Psoas muscle (tissue), 8 donors: ENCODE results near the gene ZNF837. TPM values are rescaled to one million over a fixed set of nuclear protein-coding genes. Genes with fewer than 3 reads are reported as not detected.

Source experiments
- ATAC-seq, 4 donors: fragments of 200-7000 bp; cut with Tn5 transposase; one replicate each; pipeline ENCODE4 v1.9.1; 2020; ENCODE audit warnings: moderate library complexity in 3 of 4, mild to moderate bottlenecking in 2 of 4
- DNase-seq, 2 donors: peaks; one replicate each; pipeline ENCODE4 v3.0.0-alpha.2; 2020
- H3K27ac ChIP-seq: fragments of 200-600 bp; one replicate; pipeline ENCODE4 v1.8.0; 2022
- H3K27me3 ChIP-seq, 3 donors: fragments of 200-600 bp in 1 of 3; one replicate each; pipeline versions ENCODE4 v1.6.1 to v1.8.0; 2013 to 2022; ENCODE audit warnings: low read length in 2 of 3, mild to moderate bottlenecking in 2 of 3, moderate library complexity in 1 of 3; ENCODE audit not compliant: insufficient read depth in 3 of 3
- H3K36me3 ChIP-seq, 2 donors: fragments of 200-600 bp in 1 of 2; one replicate each; pipeline versions ENCODE4 v1.6.1 to v1.8.0; 2013 to 2022; ENCODE audit warnings: low read depth in 1 of 2, mild to moderate bottlenecking in 1 of 2, moderate library complexity in 1 of 2; ENCODE audit not compliant: insufficient read depth in 1 of 2
- H3K4me1 ChIP-seq: fragments of 200-600 bp; one replicate; pipeline ENCODE4 v1.8.0; 2022
- H3K4me3 ChIP-seq: fragments of 200-600 bp; one replicate; pipeline ENCODE4 v1.8.0; 2022; ENCODE audit warnings: mild to moderate bottlenecking
- H3K9me3 ChIP-seq: fragments of 200-600 bp; one replicate; pipeline ENCODE4 v1.8.0; 2022
- WGBS, 3 donors: extraction: QIAGEN DNeasy Blood & Tissue Kit; methylation state at CpG; one replicate each; pipeline versions ENCODE4 v1.1.6 to v1.1.7; 2013; 5-methylcytosine and 5-hydroxymethylcytosine counted together
- intact Hi-C, 2 donors: fragments of 100-400 bp; cut with DNase I; formaldehyde crosslinking; loops; one replicate each; pipeline versions ENCODE4 v1.11.0 to v1.14.2; 2022
- polyA plus RNA-seq, 3 donors: library from polyadenylated mRNA; stranded (reverse); fragments of 200-250 nt; gene quantifications; one replicate each; pipeline ENCODE4 v1.2.3, GENCODE V29; 2013
- total RNA-seq, 4 donors: library from RNA; stranded (reverse); fragmentation: NEBNext Ultra II Directional in 2 of 4; extraction: Animal tissue kit (Norgen Biotek cat#: 25700) in 2 of 4; gene quantifications; one replicate each; pipeline versions ENCODE4 v1.2.1 to v1.2.4, GENCODE V29; 2021 to 2023
- TF ChIP-seq, protein P1 (sequence below): fragments of 200-600 bp; IDR thresholded peaks from one replicate; pipeline ENCODE4 v1.8.0; 2022; ENCODE audit warnings: antibody characterized with exemption
- donor health status: healthy with polysubstance abuse.
- donor health status: DM: no; HTN: no; CAD: no; lungs with moderate emphysema.
- donor health status: Bipolar disorder and iron deficiency.
- donor health status: healthy.
- donor health status: DM: yes; HTN: yes; CAD: no.
- donor health status: DM: no; HTN: no; CAD: no.
- donor health status: DM: no; HTN: no; CAD: no.
- donor health status: DM: yes; HTN: yes; CAD: no.

The ZNF837 gene
- total and polyA plus RNA-seq, 7 donors = 0.08 to 0.34 (median 0.24) TPM

DNA sequence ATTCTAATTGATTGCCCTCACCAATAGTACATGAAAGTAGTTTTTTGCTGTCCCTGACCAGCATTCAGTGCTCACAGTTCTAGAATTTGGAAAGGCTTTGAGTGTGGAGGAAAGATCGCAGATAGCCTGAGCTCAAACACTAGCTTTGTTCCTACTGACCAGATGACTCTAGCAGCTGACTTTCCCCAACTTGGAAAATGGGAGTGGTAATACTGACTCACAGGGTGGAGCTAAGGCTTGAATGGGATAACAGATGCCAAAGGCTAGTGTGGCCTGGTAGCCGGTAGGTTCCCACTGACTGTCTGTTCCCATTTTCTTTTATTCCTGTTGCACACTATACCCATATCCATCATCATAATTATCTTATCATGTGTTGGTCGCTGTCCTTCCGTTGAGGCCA lies 50.4 kb downstream of the ZNF837 start:
- Histone ChIP-seq H3K27me3 (no peaks in the 10 kb centered on the region), H3K36me3 (peaks cover 4 to 10% of the 10 kb centered on the region in 2 donors), H3K9me3 (no peaks in the 10 kb centered on the region), H3K4me3 (no peak overlapping the region), H3K27ac (no peak overlapping the region), H3K4me1 (peaks cover 20% of the 10 kb centered on the region)
- no peak for ATAC-seq
- 50 to 58% (median 58%) methylated on average over 4 of the region's 4 CpGs for WGBS, 3 donors
- intact Hi-C loops = no loop called here
- no peak for DNase-seq
- TF ChIP-seq, protein P1, sequence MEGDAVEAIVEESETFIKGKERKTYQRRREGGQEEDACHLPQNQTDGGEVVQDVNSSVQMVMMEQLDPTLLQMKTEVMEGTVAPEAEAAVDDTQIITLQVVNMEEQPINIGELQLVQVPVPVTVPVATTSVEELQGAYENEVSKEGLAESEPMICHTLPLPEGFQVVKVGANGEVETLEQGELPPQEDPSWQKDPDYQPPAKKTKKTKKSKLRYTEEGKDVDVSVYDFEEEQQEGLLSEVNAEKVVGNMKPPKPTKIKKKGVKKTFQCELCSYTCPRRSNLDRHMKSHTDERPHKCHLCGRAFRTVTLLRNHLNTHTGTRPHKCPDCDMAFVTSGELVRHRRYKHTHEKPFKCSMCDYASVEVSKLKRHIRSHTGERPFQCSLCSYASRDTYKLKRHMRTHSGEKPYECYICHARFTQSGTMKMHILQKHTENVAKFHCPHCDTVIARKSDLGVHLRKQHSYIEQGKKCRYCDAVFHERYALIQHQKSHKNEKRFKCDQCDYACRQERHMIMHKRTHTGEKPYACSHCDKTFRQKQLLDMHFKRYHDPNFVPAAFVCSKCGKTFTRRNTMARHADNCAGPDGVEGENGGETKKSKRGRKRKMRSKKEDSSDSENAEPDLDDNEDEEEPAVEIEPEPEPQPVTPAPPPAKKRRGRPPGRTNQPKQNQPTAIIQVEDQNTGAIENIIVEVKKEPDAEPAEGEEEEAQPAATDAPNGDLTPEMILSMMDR = no peak

DNA sequence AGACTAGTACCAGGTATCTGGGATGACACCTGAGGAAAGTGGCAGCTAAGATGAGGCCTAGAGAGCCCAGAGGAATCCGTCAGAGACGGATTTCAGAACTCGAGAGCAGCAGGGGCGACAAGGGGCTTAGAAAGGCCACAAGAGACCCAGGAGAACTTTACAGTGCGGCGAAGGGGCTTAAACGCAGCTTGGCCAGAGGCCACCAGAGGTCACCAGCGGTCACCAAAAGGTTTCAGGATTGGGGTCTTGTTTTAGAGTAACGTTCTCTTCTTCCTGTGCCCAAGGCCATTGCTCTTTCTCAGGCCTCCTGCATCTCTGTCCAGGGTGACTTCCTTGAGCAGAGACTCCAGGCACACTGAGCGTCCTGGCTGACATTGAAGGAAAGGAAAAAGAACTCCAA lies 51.8 kb downstream of the ZNF837 start:
- Histone ChIP-seq H3K9me3 (no peaks in the 10 kb centered on the region), H3K27ac (no peak overlapping the region), H3K27me3 (no peaks in the 10 kb centered on the region), H3K36me3 (peaks cover 0 to 4% of the 10 kb centered on the region in 2 donors), H3K4me1 (peaks cover 24% of the 10 kb centered on the region), H3K4me3 (no peak overlapping the region)
- WGBS, 3 donors = 53 to 60% (median 57%) methylated on average over 10 of the region's 10 CpGs
- DNase-seq = no peak
- TF ChIP-seq, protein P1 = no peak
- intact Hi-C loops = loop anchor here (5.0 kb wide), 2 partner anchors 33 to 123 kb away; partner anchors contain the start of genes ZNF324B (in 1 of the 2) and ZNF497 (in 1 of the 2)
- ATAC-seq = no peak

DNA sequence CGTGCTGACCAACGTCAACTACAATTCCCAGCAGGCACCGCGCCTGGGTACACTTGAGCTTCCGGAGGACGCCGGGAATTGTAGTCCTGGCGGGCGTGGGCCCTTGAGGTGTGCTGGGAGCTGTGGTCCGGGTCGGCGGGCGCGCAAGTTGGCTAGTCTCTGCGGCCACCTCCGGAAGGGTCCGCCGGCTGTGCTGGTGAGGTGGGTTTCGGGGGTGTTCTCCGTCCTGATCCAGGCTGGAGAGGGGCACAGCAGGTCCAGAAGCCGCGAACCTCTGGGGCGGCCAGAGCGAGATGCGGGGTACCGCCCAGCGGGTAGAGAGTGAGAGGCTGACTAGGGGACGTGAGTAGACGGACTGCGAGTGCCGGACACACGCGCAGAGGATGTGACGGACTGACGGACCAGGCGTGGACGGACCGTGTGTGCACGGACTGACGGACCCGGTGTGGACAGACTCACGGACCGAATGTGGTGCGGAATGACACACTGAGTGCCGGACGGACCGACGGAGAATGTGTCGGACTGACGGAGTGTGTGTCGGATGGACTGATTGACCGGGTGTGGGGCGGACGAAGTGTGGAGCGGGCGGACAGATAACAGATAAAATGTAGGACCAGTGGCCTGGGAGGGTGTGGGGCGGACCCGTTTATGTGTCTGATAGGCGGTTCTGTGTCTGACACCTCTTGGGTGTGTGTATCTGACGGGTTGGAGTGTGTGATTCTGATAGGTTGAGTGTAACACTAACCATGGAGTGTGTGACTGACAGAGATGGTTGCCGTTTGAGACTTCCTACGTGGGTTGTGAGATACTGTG lies 53.7 kb downstream of the ZNF837 start, which contains the start of gene ZSCAN22:
Gene ZSCAN22, plus strand, starts transcription at position 81 of the 813 bp plus-strand sequence. CDS start 7,809 bp downstream, outside the sequence.
- Histone ChIP-seq H3K4me3 (peak within 1 kb of the TSS; percentile 95), H3K36me3 (peaks cover 0 to 10% of the 10 kb centered on the region in 2 donors), H3K9me3 (no peaks in the 10 kb centered on the region), H3K27me3 (no peaks in the 10 kb centered on the region), H3K27ac (peak within 1 kb of the TSS; percentile 99), H3K4me1 (peaks cover 24% of the 10 kb centered on the region)
- ATAC-seq = peak; percentile 97 to 98 (median 97)
- WGBS, 3 donors = 0 to 1% (median 0%) methylated on average over 62 of the region's 62 CpGs
- intact Hi-C loops = loop anchor here (5.0 kb wide), 2 partner anchors 35 to 125 kb away; partner anchors contain the start of genes ZNF324B (in 1 of the 2) and ZNF497 (in 1 of the 2)
- TF ChIP-seq, protein P1 = no peak
- peak; percentile 98 to 99 for DNase-seq

DNA sequence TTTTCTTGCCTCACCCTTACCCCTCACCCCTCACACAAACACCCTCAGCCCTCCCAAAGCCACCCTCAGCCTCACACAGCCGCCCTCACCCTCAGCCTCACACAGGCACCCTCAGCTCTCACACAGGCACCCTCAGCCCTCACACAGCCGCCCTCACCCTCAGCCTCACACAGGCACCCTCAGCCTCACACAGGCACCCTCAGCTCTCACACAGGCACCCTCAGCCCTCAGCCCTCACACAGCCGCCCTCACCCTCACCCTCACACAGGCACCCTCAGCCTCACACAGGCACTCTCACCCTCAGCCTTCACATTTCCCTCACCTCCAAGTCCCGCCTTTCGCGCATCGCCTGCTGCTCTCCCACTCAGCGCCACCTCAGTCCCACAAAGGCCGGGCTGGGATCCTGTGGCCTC lies 54.3 kb downstream of the ZNF837 start:
- ATAC-seq (peak in 1 of 4 donors; percentile 15), DNase-seq (no peak)
- 1 to 8% (median 4%) methylated on average over 9 of the region's 9 CpGs for WGBS, 3 donors
- Histone ChIP-seq H3K9me3 (no peaks in the 10 kb centered on the region), H3K27me3 (no peaks in the 10 kb centered on the region), H3K4me3 (peak overlapping the region; percentile 95), H3K36me3 (peaks cover 0 to 12% of the 10 kb centered on the region in 2 donors), H3K4me1 (peaks cover 24% of the 10 kb centered on the region), H3K27ac (peak overlapping the region; percentile 99)
- intact Hi-C loops = loop anchor here (5.0 kb wide), 2 partner anchors 36 to 126 kb away; partner anchors contain the start of genes ZNF324B (in 1 of the 2) and ZNF497 (in 1 of the 2)
- TF ChIP-seq, protein P1 = no peak
